ENCODE results near the gene NHSL2.

The NHSL2 gene

GRCh38 chrX:72114807-72115206 is 204.2 kb downstream of the NHSL2 start:
- DNase-seq = no peak

GRCh38 chrX:72115380-72115779 is 204.7 kb downstream of the NHSL2 start:
- DNase-seq = no peak

- DNase-seq = no peak
Measured at GRCh38 chrX:72117636-72118210, 207.1 kb downstream of the NHSL2 start.

DNA sequence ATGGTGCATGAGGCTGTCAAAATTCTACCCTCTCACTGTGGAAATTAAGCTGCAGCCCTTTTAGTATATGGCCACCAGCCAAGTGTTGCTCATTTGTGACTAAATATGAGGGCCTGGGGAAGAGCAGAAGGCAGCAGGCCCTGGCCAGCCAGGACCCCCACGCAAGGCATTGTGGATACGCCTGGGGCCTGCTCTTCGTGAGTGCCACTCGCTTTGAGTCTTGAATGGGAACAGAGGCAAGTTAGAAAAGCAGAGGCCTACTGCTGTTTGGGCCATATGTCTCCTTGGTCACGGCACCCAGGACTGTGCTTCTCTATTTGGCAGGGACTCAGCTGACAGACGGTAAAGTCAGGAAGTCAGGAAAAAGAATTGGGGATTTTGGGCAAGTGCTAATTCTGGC is 210.2 kb downstream of the NHSL2 start:
- DNase-seq = no peak

DNA sequence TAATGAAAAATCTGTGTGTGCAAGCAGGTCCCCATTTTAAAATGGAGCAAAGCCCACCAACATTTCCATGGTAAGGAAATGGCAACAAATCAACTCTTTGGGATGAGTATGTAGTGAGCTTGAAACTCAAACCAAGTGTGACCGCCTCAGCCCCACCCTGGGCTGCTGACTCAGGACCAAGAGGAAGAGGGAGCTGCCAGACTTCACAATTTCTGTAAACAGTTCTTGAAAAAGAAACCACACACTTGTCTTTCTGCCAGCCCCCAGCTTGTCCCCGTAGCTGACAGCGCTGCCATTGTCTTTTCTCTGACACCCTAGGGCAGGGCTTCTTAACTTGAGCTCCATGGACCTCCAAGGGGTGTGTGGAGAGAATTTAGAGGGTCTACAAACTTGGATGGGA is 210.7 kb downstream of the NHSL2 start:
- DNase-seq = peak; percentile 44 to 47

GRCh38 chrX:72122621-72123337 is 212.1 kb downstream of the NHSL2 start:
- no peak for DNase-seq

GRCh38 chrX:72123471-72124185 is 213.0 kb downstream of the NHSL2 start:
- no peak for DNase-seq

DNA sequence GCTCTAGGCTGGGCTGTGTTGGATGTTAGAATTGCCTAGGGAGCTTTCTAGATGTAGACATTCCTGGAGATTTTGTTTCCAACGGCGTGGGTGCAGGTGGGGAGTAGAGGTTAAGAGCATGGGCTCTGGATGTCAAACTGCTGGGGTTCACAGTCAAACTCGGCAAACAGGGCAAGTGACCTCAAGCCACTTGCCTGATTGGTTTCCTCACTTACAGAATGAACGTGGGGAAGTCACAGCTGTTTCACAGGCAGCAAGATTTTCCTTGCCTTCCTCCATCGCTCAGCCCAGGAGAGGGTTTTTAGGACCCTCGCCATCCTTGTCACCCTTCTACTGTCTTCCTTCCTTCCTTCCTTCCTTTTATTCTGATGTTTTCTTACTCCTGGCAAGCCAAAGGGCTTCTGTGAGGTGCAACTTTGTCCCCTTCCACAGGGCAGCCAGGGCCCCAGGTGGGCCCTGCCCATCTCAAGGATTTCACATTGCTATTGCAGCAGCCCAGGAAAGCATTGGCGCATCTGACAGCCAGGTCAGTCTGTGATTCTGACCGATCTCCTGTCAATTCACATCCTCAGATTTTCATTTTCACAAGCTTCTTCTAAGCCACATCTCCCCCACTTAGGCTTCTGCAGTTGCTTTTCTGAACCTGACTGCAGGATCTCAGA is 214.0 kb downstream of the NHSL2 start:
- DNase-seq = no peak

GRCh38 chrX:72125331-72126047 is 214.8 kb downstream of the NHSL2 start:
- no peak for DNase-seq

- no peak for DNase-seq
Measured at GRCh38 chrX:72126048-72126415, 215.4 kb downstream of the NHSL2 start.

- peak; percentile 48 to 91 for DNase-seq
Measured at GRCh38 chrX:72126539-72127140, 216.0 kb downstream of the NHSL2 start.

DNA sequence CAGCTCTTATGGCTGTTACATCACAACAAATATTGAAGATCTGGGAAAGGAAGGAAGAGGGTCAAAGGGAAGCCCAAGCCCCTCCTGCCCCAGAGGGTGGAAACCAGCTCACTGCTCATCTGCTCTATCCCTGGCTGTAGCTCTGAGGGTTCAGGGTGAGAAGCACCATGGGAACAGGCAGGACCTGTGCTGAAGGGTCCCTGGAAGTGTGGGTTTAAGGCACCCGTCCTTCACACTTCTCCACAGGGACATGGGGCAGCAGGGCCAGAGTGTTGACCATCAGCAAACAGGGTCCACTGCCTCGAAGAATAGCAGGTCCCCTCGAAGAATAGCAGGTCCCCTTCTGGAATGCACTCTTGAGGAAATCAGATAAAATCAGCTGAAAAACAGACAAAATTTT is 216.7 kb downstream of the NHSL2 start:
- DNase-seq = no peak

DNA sequence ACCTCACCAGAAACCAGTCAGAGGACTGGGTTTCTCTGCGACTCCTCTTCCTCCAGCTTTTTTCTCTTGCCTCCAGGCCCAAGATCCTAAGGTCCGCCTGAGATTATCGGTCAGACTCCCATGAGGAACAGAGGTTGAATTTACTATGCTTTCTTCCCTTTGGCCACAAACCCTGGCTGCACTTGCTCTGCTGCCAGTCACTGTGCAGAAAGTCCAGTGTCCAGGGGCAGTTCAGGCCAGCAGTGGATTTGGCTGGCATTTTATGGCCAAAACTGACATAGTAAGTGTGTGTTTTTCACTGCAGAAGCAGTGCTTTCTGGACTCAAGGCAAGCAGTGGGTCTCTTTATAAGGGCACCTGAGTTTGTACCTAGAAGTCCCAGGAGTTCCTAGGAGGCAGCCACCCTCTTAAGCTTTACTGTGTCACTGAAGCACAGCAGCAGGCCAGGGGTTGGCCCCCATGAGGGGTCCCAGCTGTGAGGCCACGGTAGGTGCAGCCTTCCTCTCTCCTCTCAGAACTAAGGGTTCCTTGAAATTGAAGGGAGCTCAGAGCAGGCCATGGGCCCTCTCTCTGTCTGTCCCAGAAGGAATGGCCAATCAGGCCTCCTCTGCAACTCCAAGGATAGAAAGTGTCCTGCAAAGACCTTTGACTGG is 217.7 kb downstream of the NHSL2 start:
- DNase-seq = no peak

- peak in 1 of 2 donors; percentile 21 for DNase-seq
Measured at GRCh38 chrX:72128881-72129280, 218.2 kb downstream of the NHSL2 start.

- DNase-seq = no peak
Measured at GRCh38 chrX:72129661-72130060, 219.0 kb downstream of the NHSL2 start.

- DNase-seq = no peak
Measured at GRCh38 chrX:72130156-72130761, 219.6 kb downstream of the NHSL2 start.

DNA sequence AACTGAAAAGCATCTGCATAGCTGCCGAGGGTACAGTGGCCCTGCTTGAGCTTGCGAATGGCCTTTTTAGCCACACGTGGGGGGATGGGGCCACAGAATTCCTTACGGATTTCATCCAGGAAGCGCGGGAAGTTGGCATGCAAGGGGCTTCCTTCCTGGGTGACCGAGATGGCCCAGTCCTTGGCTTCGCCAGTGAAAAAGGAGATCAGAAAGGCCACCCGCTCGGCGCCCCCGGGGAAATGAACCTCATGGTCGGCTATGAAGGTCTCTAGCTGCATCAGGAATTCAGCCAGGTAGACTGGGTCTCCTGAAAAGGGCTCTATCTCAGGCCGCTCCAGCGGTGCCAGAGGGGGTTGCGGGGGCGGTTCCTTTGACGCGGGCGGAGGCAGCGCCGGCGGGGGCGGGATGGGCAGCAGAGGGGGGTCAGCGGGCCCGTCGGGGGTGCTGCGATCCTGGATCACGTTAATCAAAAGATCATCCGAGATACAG is 220.2 kb downstream of the NHSL2 start:
- no peak for DNase-seq

DNA sequence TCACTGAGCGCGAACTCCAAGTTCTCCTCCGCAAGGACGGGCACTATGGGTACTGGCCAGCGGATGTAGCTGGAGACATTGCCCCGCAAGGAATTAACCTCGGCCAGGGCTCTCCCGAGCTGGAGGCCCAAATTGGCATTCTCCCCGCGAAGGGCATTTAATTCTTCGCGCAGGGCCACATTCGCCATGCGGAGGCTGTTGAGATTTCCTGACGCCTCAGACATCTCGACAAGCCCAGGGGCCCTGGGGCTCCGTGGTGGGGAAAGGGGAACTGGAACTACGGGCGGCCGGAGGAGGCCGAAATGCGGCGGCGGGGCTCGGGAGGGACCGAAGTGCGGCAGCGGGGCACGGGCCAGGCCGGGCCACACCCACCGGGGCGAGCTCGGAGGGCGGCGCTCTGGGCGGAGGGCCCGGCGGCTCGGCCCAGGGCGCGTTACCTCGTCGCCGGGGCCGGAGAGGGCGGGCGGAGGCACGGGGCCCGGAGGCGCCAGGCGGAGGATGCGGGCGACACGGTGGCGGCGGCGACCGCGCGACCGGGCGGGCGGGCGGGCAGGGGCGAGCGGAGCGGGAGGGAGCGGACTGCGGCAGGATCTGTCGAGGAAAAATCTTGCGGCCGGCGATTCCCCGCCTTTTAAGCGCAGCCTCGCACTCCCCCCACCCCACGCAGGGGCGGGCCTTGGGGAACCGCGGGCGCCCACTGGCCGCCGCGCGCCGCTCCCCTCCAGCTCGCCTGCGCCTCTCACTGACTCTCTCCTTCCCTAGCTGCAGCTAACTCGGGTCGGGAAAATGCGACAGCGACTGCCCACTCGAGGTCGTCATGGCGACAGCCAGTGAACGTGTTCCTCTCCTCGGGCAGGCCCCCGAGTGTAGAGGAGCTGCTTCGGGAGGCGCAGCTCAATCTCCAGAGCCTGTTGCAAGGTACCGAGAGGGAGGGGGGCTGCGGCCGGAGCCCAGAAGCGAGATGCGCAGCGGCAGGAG is 221.0 kb downstream of the NHSL2 start, which contains the start of gene RTL5:
RTL5 (minus strand) TSS at position 599 of the 978 bp plus-strand sequence.
- DNase-seq = peak; percentile 66 to 82

- no peak for DNase-seq
Measured at GRCh38 chrX:72132456-72132855, 221.8 kb downstream of the NHSL2 start.
